Measurements from ENCODE around the gene DDIT3. TPM values are rescaled to one million over a fixed set of nuclear protein-coding genes. Genes with fewer than 3 reads are reported as not detected.

The DDIT3 gene
- total and polyA plus RNA-seq, 2 donors (not counting 1 experiment from before 2014, with no cell fraction given): 57.8 to 265 TPM

- Histone ChIP-seq H3K4me3 (replicated peaks in 1 of 4; ENCODE audit: control extremely low read depth in 1 of 4, insufficient read depth in 1 of 4, low read depth in 3 of 4, low read length in 4 of 4) (no peak overlapping the region), H2AFZ (ENCODE audit: low read length) (no peak overlapping the region), H3K27me3 (ENCODE audit: control insufficient read depth, insufficient read depth, low read length) (peaks cover 55% of the 10 kb centered on the region), H3K79me2 (ENCODE audit: control insufficient read depth, insufficient read depth, low read length) (no peaks in the 10 kb centered on the region), H3K4me1 (ENCODE audit: control insufficient read depth, extremely low read depth, insufficient read depth, low read length) (no peaks in the 10 kb centered on the region), H3K4me2 (ENCODE audit: extremely low read depth, insufficient read depth, low read length) (no peak overlapping the region), H3K9ac (ENCODE audit: insufficient read depth, low read length) (no peak overlapping the region), H3K27ac (ENCODE audit: insufficient read depth, low read length) (no peak overlapping the region), H3K9me3 (ENCODE audit: control insufficient read depth, insufficient read depth, low read depth, low read length) (no peaks in the 10 kb centered on the region), H4K20me1 (ENCODE audit: control insufficient read depth, extremely low read depth, insufficient read depth, low read length) (no peaks in the 10 kb centered on the region), H3K36me3 (ENCODE audit: control insufficient read depth, insufficient read depth, low read length) (no peaks in the 10 kb centered on the region)
- TF ChIP-seq, protein P1, sequence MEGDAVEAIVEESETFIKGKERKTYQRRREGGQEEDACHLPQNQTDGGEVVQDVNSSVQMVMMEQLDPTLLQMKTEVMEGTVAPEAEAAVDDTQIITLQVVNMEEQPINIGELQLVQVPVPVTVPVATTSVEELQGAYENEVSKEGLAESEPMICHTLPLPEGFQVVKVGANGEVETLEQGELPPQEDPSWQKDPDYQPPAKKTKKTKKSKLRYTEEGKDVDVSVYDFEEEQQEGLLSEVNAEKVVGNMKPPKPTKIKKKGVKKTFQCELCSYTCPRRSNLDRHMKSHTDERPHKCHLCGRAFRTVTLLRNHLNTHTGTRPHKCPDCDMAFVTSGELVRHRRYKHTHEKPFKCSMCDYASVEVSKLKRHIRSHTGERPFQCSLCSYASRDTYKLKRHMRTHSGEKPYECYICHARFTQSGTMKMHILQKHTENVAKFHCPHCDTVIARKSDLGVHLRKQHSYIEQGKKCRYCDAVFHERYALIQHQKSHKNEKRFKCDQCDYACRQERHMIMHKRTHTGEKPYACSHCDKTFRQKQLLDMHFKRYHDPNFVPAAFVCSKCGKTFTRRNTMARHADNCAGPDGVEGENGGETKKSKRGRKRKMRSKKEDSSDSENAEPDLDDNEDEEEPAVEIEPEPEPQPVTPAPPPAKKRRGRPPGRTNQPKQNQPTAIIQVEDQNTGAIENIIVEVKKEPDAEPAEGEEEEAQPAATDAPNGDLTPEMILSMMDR (conservative IDR thresholded peaks at IDR 0.05 in 1 of 2, IDR thresholded peaks at IDR 0.05 in 1 of 2; ENCODE audit: low read depth in 1 of 2, low read length in 2 of 2): no peak
- TF ChIP-seq EZH2 (IDR thresholded peaks at IDR 0.05; ENCODE audit: low read length, missing control alignments): no peak
- DNase-seq (ENCODE audit: low read depth in 2 of 2): no peak
These were observed 46.9 kb downstream of the DDIT3 start for GRCh38 chr12:57473392-57473791.

GRCh38 chr12:57472391-57472790 lies 47.9 kb downstream of the DDIT3 start:
- no peak for DNase-seq (ENCODE audit: low read depth in 2 of 2)
- no peaks in the 10 kb centered on the region for H4K20me1 ChIP-seq (ENCODE audit: control insufficient read depth, extremely low read depth, insufficient read depth, low read length)
- peaks cover 59% of the 10 kb centered on the region for H3K27me3 ChIP-seq (ENCODE audit: control insufficient read depth, insufficient read depth, low read length)
- H2AFZ ChIP-seq (ENCODE audit: low read length): no peak overlapping the region
- H3K36me3 ChIP-seq (ENCODE audit: control insufficient read depth, insufficient read depth, low read length): no peaks in the 10 kb centered on the region
- no peaks in the 10 kb centered on the region for H3K4me1 ChIP-seq (ENCODE audit: control insufficient read depth, extremely low read depth, insufficient read depth, low read length)
- TF ChIP-seq EZH2 (IDR thresholded peaks at IDR 0.05; ENCODE audit: low read length, missing control alignments): no peak
- TF ChIP-seq, protein P1 (conservative IDR thresholded peaks at IDR 0.05 in 1 of 2, IDR thresholded peaks at IDR 0.05 in 1 of 2; ENCODE audit: low read depth in 1 of 2, low read length in 2 of 2): no peak
- H3K9me3 ChIP-seq (ENCODE audit: control insufficient read depth, insufficient read depth, low read depth, low read length): no peaks in the 10 kb centered on the region
- no peak overlapping the region for H3K9ac ChIP-seq (ENCODE audit: insufficient read depth, low read length)
- no peak overlapping the region for H3K27ac ChIP-seq (ENCODE audit: insufficient read depth, low read length)
- no peak overlapping the region for H3K4me2 ChIP-seq (ENCODE audit: extremely low read depth, insufficient read depth, low read length)
- H3K79me2 ChIP-seq (ENCODE audit: control insufficient read depth, insufficient read depth, low read length): no peaks in the 10 kb centered on the region
- no peak overlapping the region for H3K4me3 ChIP-seq (replicated peaks in 1 of 4; ENCODE audit: control extremely low read depth in 1 of 4, insufficient read depth in 1 of 4, low read depth in 3 of 4, low read length in 4 of 4)

- Histone ChIP-seq H3K9me3 (ENCODE audit: control insufficient read depth, insufficient read depth, low read depth, low read length) (no peaks in the 10 kb centered on the region), H3K27me3 (ENCODE audit: control insufficient read depth, insufficient read depth, low read length) (peaks cover 59% of the 10 kb centered on the region), H3K4me1 (ENCODE audit: control insufficient read depth, extremely low read depth, insufficient read depth, low read length) (no peaks in the 10 kb centered on the region), H3K79me2 (ENCODE audit: control insufficient read depth, insufficient read depth, low read length) (no peaks in the 10 kb centered on the region), H3K27ac (ENCODE audit: insufficient read depth, low read length) (no peak overlapping the region), H3K4me3 (replicated peaks in 1 of 4; ENCODE audit: control extremely low read depth in 1 of 4, insufficient read depth in 1 of 4, low read depth in 3 of 4, low read length in 4 of 4) (no peak overlapping the region), H4K20me1 (ENCODE audit: control insufficient read depth, extremely low read depth, insufficient read depth, low read length) (no peaks in the 10 kb centered on the region), H3K4me2 (ENCODE audit: extremely low read depth, insufficient read depth, low read length) (no peak overlapping the region), H2AFZ (ENCODE audit: low read length) (no peak overlapping the region), H3K9ac (ENCODE audit: insufficient read depth, low read length) (no peak overlapping the region), H3K36me3 (ENCODE audit: control insufficient read depth, insufficient read depth, low read length) (no peaks in the 10 kb centered on the region)
- no peak for DNase-seq (ENCODE audit: low read depth in 2 of 2)
- TF ChIP-seq, protein P1 (conservative IDR thresholded peaks at IDR 0.05 in 1 of 2, IDR thresholded peaks at IDR 0.05 in 1 of 2; ENCODE audit: low read depth in 1 of 2, low read length in 2 of 2): no peak
- TF ChIP-seq EZH2 (IDR thresholded peaks at IDR 0.05; ENCODE audit: low read length, missing control alignments): no peak
These were observed 48.7 kb downstream of the DDIT3 start for GRCh38 chr12:57471661-57472060.
